MCF 10A (cell line): Measurements from ENCODE around the gene VPREB3. TPM values are rescaled to one million over a fixed set of nuclear protein-coding genes. Genes with fewer than 3 reads are reported as not detected.

ENCODE experiments used
- BruUV-seq: library from RNA; stranded (reverse); fragments of 400-500 nt; replicated peaks from 2 replicates; lab custom pipeline; 2021; lab: Mats Ljungman, UMichigan
- CTCF ChIA-PET: fragments of 300-600 bp; sonication (Branson Sonifier 250); formaldehyde crosslinking; extraction: SDS; loops from one replicate; lab custom pipeline; 2021; ENCODE audit warnings: antibody characterized with exemption, inconsistent platforms; lab: Yijun Ruan, JAX
- POLR2A ChIA-PET: fragments of 300-600, 350-650 bp; sonication (Branson Sonifier 250); formaldehyde crosslinking; extraction: SDS; loops from one replicate; lab custom pipeline; 2020; ENCODE audit warnings: antibody characterized with exemption, inconsistent platforms; lab: Yijun Ruan, JAX
- DNase-seq: peaks from one replicate; pipeline ENCODE4 v3.0.0-alpha.2; 2018; ENCODE audit not compliant: unreplicated experiment
- H3K27ac Mint-ChIP-seq: one replicate; pipeline ENCODE4 v1.8.0; 2022; ENCODE audit warnings: mild to moderate bottlenecking, low read depth, mixed read lengths; ENCODE audit not compliant: unreplicated experiment
- H3K27me3 Mint-ChIP-seq: one replicate; pipeline ENCODE4 v1.8.0; 2022; ENCODE audit warnings: mixed read lengths; ENCODE audit not compliant: insufficient read depth, unreplicated experiment
- H3K36me3 Mint-ChIP-seq: one replicate; pipeline ENCODE4 v1.8.0; 2022; ENCODE audit warnings: mild to moderate bottlenecking, moderate library complexity, mixed read lengths; ENCODE audit not compliant: insufficient read depth, unreplicated experiment
- H3K4me1 Mint-ChIP-seq: one replicate; pipeline ENCODE4 v1.8.0; 2022; ENCODE audit warnings: mixed read lengths; ENCODE audit not compliant: insufficient read depth, unreplicated experiment
- H3K4me3 Mint-ChIP-seq: one replicate; pipeline ENCODE4 v1.8.0; 2022; ENCODE audit warnings: mild to moderate bottlenecking, moderate library complexity, mixed read lengths; ENCODE audit not compliant: unreplicated experiment
- H3K9me3 Mint-ChIP-seq: one replicate; pipeline ENCODE4 v1.8.0; 2022; ENCODE audit warnings: mixed read lengths; ENCODE audit not compliant: unreplicated experiment
- intact Hi-C: fragments of 100-400 bp; cut with micrococcal nuclease; formaldehyde crosslinking; loops from 2 replicates; pipeline ENCODE4 v1.14.1; 2022
- total RNA-seq: library from RNA; stranded (reverse); gene quantifications from 2 replicates; pipeline ENCODE4 v1.2.3, GENCODE V29; 2022
- TF ChIP-seq, protein P1 (sequence below): fragments of 200-600 bp; IDR thresholded peaks from one replicate; pipeline ENCODE4 v1.8.0; 2022; ENCODE audit warnings: antibody characterized with exemption, mild to moderate bottlenecking; ENCODE audit not compliant: unreplicated experiment

The VPREB3 gene
- total RNA-seq, 1 experiment from 2014 or later = not detected

GRCh38 chr22:23705358-23705757, 48.9 kb downstream of the VPREB3 start:
- TF ChIP-seq, protein P1, sequence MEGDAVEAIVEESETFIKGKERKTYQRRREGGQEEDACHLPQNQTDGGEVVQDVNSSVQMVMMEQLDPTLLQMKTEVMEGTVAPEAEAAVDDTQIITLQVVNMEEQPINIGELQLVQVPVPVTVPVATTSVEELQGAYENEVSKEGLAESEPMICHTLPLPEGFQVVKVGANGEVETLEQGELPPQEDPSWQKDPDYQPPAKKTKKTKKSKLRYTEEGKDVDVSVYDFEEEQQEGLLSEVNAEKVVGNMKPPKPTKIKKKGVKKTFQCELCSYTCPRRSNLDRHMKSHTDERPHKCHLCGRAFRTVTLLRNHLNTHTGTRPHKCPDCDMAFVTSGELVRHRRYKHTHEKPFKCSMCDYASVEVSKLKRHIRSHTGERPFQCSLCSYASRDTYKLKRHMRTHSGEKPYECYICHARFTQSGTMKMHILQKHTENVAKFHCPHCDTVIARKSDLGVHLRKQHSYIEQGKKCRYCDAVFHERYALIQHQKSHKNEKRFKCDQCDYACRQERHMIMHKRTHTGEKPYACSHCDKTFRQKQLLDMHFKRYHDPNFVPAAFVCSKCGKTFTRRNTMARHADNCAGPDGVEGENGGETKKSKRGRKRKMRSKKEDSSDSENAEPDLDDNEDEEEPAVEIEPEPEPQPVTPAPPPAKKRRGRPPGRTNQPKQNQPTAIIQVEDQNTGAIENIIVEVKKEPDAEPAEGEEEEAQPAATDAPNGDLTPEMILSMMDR = no peak
- Mint-ChIP-seq H3K27me3 (no peaks in the 10 kb centered on the region), H3K36me3 (peaks cover 78% of the 10 kb centered on the region), H3K4me1 (peaks cover 7% of the 10 kb centered on the region), H3K27ac (no peak overlapping the region), H3K4me3 (no peak overlapping the region), H3K9me3 (no peaks in the 10 kb centered on the region)
- no peak for DNase-seq
- intact Hi-C loops = no loop called here
- ChIA-PET CTCF (no interaction called here), POLR2A (no interaction called here)
- BruUV-seq = no TSS peak

DNA sequence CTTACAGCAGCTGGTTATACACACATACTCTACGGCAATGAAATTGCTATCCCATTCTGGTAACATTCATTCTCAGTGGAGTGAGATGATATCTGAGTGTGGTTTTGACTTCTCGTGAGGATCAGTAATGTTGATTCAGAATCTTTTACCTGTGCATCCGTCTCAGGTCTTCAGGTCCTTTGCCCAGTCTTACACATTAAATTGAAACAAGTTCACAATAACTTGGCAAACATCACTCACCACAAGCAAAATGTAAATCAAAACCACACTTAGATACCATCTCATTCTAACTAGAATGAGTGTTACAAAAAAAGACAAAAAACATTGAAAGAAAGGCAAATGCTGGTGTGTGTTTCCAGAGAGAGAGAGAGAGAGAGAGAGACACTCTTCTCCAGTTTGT, 49.4 kb downstream of the VPREB3 start:
- Mint-ChIP-seq H3K36me3 (peaks cover 73% of the 10 kb centered on the region), H3K9me3 (no peaks in the 10 kb centered on the region), H3K4me3 (no peak overlapping the region), H3K4me1 (peaks cover 7% of the 10 kb centered on the region), H3K27me3 (no peaks in the 10 kb centered on the region), H3K27ac (no peak overlapping the region)
- intact Hi-C loops = no loop called here
- BruUV-seq = no TSS peak
- DNase-seq = no peak
- TF ChIP-seq, protein P1 = no peak
- CTCF ChIA-PET = no interaction called here
- POLR2A ChIA-PET = interaction anchor here (0.7 kb wide), 1 partner anchor 1879 kb away, joined by 3 read pairs; no protein-coding TSS in a partner anchor

- Mint-ChIP-seq H3K36me3 (peaks cover 66% of the 10 kb centered on the region), H3K4me3 (no peak overlapping the region), H3K27ac (no peak overlapping the region), H3K9me3 (no peaks in the 10 kb centered on the region), H3K4me1 (peaks cover 7% of the 10 kb centered on the region), H3K27me3 (no peaks in the 10 kb centered on the region)
- no peak for DNase-seq
- TF ChIP-seq, protein P1 = no peak
- BruUV-seq = no TSS peak
- ChIA-PET CTCF (interaction anchor here (0.7 kb wide), 1 partner anchor 145 kb away, joined by 3 read pairs; no protein-coding TSS in a partner anchor), POLR2A (no interaction called here)
- intact Hi-C loops = no loop called here
Measured at GRCh38 chr22:23704062-23704461, 50.2 kb downstream of the VPREB3 start.

Other genes with a start within 250 kb of the VPREB3 start
- not detected in 2 replicates for gene IGLL1, start 174.1 kb downstream of the VPREB3 start, total RNA-seq
- gene DRICH1, start 122.1 kb downstream of the VPREB3 start, total RNA-seq = not detected in 2 replicates
- gene RGL4, start 63.4 kb downstream of the VPREB3 start, total RNA-seq = not detected in 2 replicates
- gene ZNF70, start 3.3 kb downstream of the VPREB3 start, total RNA-seq = 3.3 and 4.5 TPM in 2 replicates
- not detected in 2 replicates for gene C22orf15, start 8.6 kb upstream of the VPREB3 start, total RNA-seq
- gene CHCHD10, start 13.5 kb upstream of the VPREB3 start, total RNA-seq = 86.0 and 90.1 TPM in 2 replicates
- gene MMP11, start 18.4 kb upstream of the VPREB3 start, total RNA-seq = 0.44 TPM in 1 of 2 replicates, not detected in the other
- gene SMARCB1, start 32.5 kb upstream of the VPREB3 start, total RNA-seq = 83.7 and 115 TPM in 2 replicates
- not detected in 2 replicates for gene DERL3, start 84.6 kb upstream of the VPREB3 start, total RNA-seq
- 9.6 and 11.3 TPM in 2 replicates for gene SLC2A11, start 103.5 kb upstream of the VPREB3 start, total RNA-seq
- 1,031 and 1,126 TPM in 2 replicates for gene MIF, start 140.0 kb upstream of the VPREB3 start, total RNA-seq
- gene GSTT2B, start 206.8 kb upstream of the VPREB3 start, total RNA-seq = 15.6 and 22.7 TPM in 2 replicates
- 2.1 and 2.5 TPM in 2 replicates for gene DDTL, start 212.5 kb upstream of the VPREB3 start, total RNA-seq
- 127 and 155 TPM in 2 replicates for gene DDT, start 220.0 kb upstream of the VPREB3 start, total RNA-seq
- not detected in 2 replicates for gene GSTT2, start 225.7 kb upstream of the VPREB3 start, total RNA-seq